HUDEP-2 (cell line): Measurements from ENCODE around the gene OR4C11.

Source experiments
- DNase-seq, 76 experiments: peaks; one replicate each; lab custom pipeline; 2025; ENCODE audit not compliant: unreplicated experiment in 76 of 76; lab: John Stamatoyannopoulos, UW

The OR4C11 gene, protein sequence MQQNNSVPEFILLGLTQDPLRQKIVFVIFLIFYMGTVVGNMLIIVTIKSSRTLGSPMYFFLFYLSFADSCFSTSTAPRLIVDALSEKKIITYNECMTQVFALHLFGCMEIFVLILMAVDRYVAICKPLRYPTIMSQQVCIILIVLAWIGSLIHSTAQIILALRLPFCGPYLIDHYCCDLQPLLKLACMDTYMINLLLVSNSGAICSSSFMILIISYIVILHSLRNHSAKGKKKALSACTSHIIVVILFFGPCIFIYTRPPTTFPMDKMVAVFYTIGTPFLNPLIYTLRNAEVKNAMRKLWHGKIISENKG

GRCh38 chr11:55607545-55607944 lies at the start of gene OR4C11:
OR4C11 (minus strand) TSS chr11:55607645; CDS start chr11:55604373, 3,272 bp downstream.
- DNase-seq = no peak

GRCh38 chr11:55655096-55655495 lies 47.7 kb upstream of the OR4C11 start:
- no peak for DNase-seq

- DNase-seq = no peak
Observed at GRCh38 chr11:55652560-55652959, 45.1 kb upstream of the OR4C11 start.

DNA sequence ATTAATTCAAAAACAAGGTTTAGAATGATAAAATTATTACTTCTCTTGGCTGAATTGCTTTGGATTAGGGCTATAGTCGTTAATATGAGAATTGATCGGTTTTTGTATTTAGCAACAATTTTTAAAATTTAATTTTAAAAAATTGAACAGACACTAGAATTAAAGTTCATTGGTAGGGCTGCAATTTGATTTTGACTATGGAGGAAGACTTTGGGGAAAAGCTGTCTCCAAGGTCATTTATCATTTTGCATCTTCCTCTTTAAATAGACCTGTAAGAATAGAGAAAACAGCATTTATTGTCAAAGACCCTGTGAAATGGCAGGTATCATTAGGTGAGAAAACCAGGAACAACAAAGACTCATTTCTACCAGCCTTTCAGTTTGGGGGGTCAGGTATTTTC lies 40.6 kb upstream of the OR4C11 start, which contains the start of gene OR4S2:
TSS of gene OR4S2 (plus strand) at position 301 of the 400 bp plus-strand sequence. CDS start 2,577 bp downstream, outside the sequence.
- no peak for DNase-seq

DNA sequence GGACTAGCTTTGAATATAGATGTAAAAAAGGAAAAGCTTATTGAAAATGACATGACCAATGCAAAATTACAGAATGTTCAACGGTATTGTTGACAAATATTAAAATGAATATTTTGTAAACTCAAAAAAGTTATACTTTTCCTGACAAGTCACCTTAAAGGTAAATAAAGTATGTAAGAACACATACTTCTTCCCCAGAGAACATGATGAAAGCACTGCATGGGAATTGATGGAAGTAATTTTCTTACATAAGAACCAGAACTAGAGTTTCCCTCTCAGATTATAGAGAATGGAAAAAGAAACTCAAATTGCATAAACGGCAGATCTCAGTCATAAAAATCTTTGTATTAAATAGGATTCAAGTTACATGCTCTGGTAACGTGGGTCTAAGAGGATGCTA lies 27.4 kb upstream of the OR4C11 start, which contains the start of gene OR4P4:
TSS of gene OR4P4 (plus strand) at position 301 of the 400 bp plus-strand sequence.
- no peak for DNase-seq

GRCh38 chr11:55624531-55624930 lies 17.1 kb upstream of the OR4C11 start:
- no peak for DNase-seq

DNA sequence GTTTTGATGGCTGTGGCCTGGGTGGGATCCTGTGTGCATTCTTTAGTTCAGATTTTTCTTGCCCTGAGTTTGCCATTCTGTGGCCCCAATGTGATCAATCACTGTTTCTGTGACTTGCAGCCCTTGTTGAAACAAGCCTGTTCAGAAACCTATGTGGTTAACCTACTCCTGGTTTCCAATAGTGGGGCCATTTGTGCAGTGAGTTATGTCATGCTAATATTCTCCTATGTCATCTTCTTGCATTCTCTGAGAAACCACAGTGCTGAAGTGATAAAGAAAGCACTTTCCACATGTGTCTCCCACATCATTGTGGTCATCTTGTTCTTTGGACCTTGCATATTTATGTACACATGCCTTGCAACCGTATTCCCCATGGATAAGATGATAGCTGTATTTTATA lies 34.9 kb downstream of the OR4C11 start:
- DNase-seq = no peak

DNA sequence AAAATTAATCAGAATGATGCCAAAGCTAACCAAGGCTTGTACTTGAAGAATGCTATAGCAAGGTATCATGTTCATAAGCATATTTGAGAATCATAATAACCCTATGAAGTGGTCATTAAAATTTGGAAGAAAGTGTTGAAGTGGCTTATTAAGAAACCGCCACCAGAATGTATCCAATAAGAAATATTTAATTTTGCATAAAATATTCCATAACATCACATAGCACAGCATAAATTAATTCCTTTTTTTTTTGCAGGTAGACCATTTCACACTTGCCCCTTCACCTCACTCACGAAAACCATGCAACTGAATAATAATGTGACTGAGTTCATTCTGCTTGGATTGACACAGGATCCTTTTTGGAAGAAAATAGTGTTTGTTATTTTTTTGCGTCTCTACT lies 35.6 kb downstream of the OR4C11 start, which contains the start of gene OR4C16:
TSS of gene OR4C16 (plus strand) at position 301 of the 400 bp plus-strand sequence. CDS start at position 301, 0 bp downstream.
- DNase-seq = no peak

- DNase-seq = no peak
Observed at GRCh38 chr11:55554169-55554568, 53.3 kb downstream of the OR4C11 start, which contains the start of gene OR4C15. OR4C15 (plus strand) TSS chr11:55554469; CDS start chr11:55554469, 0 bp downstream.
